Head of caudate nucleus (tissue), 42 donors: Measurements from ENCODE around the gene CST9.

Experiments
- DNase-seq, 42 donors: peaks; one replicate each; pipeline versions ENCODE4 v3.0.0 to v3.0.0-alpha.2; 2020 to 2021; ENCODE audit warnings: mixed read lengths in 7 of 42
- intact Hi-C: fragments of 100-400 bp; cut with DNase I; formaldehyde crosslinking; loops from one replicate; pipeline ENCODE4 v1.15.0; 2022

CST9 gene

GRCh38 chr20:23568971-23569330 lies 36.8 kb downstream of the CST9 start:
- no peak for DNase-seq
- intact Hi-C loops: no loop called here

- intact Hi-C loops: no loop called here
Measured at GRCh38 chr20:23568320-23568970, 37.3 kb downstream of the CST9 start, which contains the start of gene CST9L. Gene CST9L, minus strand, starts transcription at chr20:23568484. Its CDS starts 34 bp downstream, at chr20:23568450.

GRCh38 chr20:23566199-23566932 lies 39.4 kb downstream of the CST9 start:
- intact Hi-C loops: no loop called here

More at GRCh38 chr20:23568320-23568970, 37.3 kb downstream of the CST9 start, which contains the start of gene CST9L:
- DNase-seq: no peak

GRCh38 chr20:23565503-23566045 lies 40.1 kb downstream of the CST9 start:
- no peak for DNase-seq
- intact Hi-C loops: no loop called here

More at GRCh38 chr20:23566199-23566932, 39.4 kb downstream of the CST9 start:
- peak in 1 of 42 donors; percentile 24 for DNase-seq

GRCh38 chr20:23564927-23565326 lies 40.8 kb downstream of the CST9 start:
- intact Hi-C loops: no loop called here
- no peak for DNase-seq

GRCh38 chr20:23562721-23563342 lies 42.9 kb downstream of the CST9 start:
- DNase-seq: peak in 1 of 42 donors; percentile 14
- intact Hi-C loops: no loop called here

GRCh38 chr20:23554401-23554800 lies 51.3 kb downstream of the CST9 start:
- intact Hi-C loops: no loop called here
- no peak for DNase-seq
